ENCODE data around the gene ZNF195.
"Not testable (repeated sequence)": the region's sequence is repeated elsewhere in the genome, so short reads cannot be mapped to it uniquely, and the experiment has no call there.

The ZNF195 gene

DNA sequence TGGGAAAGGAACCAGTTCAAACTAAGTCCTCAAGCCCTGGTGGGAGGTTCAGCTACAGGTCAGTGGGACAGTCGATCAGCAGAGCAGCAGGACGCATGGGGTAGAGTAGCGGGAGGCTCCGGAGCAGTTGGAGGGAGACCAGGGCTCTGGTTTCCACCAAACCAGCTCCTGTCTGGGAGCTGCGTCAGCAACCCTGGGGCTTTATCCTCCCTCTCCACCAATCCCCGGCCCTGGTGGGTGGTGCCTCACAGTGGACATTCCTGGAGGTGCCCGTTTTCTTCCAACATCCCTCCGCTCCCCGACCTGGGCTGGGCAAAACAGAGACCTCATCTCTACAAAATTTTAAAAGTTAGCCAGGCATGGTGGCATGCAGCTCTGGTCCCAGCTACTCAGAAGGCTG lies 32.4 kb downstream of the ZNF195 start:
- FAIRE-seq, result no peak

DNA sequence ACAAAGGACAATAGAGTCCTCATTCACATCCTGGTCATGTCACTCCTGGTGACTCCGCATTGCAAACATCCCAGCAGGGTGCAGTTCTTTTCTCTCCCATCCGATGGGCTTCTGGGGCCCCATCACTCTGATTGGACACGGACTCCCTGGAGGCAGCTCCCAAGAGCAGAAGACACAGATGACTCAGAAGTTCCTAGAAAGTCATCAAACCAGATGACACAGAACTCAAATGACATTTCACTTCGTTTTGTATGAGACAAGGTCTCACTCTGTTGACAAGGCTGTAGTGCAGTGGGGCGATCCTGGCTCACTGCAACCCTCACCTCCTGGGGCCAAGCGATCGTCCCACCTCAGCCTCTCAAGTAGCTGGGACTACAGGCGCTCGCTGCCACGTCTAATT lies 33.2 kb downstream of the ZNF195 start:
- FAIRE-seq, result no peak

DNA sequence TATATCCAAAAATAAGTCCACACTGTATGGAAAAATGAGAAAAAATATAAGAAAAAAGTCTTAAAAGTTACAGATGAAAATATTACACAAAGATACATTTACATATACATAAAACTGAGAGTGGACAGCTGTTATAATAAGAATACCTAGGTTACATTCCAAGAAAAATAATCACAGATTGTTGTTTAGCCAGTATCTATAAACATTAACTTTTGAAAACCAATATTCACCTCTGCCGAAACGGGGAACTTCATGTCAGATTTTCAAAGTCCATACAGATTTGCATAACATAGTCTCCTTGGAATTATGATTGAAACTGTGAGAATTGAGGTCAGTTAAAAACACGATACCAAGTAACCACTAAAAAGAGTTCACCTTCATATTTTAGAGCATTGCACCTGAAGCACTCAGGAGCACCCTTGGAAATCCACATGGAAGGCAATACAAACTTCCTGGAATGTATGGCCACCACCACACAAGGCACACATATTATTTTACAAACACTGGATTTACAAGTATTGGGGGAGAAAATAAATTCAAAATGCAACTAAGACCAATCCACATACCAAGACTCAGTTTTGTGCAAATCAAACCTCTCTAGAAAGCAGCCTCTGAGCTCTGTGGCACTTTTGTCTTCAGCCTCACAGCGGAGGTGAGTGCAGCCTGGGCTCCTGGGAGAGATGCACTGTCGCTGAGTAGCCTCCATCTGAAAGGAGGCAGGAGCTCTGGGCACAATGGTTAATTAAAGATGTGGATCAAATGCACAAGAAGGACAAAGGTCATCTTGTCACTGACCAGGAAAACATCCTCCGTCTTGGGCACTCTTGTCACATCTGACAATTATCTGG lies 34.4 kb downstream of the ZNF195 start:
- FAIRE-seq, result no peak

DNA sequence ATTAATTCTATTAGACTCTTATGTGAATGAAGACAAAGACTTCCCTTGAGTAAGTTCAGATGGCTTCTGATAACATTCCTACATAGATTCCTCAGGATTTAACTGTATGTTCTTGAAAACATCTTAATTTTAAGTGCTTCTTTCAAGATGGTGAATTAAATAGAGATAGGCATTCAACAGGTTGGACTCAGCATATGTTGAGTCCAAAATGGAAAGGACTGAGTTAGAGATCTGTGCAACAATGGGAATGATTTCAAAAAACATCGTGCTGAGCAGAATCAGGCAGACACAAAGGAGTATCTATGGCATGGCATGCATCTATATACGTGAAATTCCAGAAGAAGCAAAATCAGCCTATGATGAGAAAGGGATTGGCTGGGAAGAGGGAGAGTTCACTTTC lies 36.2 kb downstream of the ZNF195 start:
- FAIRE-seq, result no peak

DNA sequence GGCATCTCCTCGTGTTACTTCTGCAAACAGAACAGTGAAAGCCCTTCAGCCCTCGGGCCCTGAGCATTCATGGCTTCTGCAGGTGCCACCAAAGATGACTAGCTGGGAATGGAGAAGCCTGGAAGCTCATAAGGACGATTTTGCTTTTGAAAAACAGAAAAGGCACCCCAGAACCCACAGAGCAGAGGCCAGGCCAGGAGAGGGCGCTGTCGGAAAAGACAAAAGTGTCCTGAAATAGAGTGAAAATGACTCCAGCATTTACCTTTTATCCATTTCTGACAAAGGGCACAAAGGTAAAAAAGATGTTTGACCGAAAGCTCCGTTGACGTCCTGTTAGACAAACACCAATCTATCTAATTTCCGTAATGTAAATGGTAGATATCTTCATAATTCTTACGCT lies 37.6 kb downstream of the ZNF195 start:
- FAIRE-seq, result no peak

DNA sequence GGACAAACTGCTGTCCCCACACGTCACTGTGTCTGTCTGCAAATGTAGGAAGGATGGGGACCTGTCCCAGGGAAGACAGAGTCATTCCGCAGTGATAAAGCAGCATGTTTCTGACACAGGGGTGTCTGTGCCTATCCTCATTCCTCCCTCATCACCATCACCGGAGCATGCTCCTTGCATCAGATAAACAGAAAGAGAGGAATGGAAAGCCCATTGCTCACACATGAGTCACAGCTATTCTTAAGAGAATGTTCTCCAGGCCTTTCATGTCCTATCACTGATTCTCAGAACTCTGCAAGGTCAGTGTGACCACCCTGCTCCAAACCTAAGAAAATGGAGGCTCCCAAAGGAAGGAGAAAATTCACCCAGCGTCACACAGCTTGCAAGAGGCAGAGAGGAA lies 38.9 kb downstream of the ZNF195 start:
- no peak for FAIRE-seq

DNA sequence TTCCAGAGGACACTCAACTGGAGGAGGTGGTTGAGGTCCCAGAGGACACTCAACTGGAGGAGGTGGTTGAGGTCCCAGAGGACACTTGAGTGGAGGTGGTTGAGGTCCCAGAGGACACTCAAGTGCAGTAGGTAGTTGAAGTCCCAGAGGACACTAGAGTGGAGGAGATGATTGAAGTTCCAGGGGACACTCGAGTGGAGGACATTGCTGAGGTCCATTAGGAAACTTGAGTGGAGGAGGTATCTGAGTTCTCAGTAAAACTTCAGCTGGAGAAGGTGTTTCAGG lies 39.7 kb downstream of the ZNF195 start:
- no peak for FAIRE-seq

DNA sequence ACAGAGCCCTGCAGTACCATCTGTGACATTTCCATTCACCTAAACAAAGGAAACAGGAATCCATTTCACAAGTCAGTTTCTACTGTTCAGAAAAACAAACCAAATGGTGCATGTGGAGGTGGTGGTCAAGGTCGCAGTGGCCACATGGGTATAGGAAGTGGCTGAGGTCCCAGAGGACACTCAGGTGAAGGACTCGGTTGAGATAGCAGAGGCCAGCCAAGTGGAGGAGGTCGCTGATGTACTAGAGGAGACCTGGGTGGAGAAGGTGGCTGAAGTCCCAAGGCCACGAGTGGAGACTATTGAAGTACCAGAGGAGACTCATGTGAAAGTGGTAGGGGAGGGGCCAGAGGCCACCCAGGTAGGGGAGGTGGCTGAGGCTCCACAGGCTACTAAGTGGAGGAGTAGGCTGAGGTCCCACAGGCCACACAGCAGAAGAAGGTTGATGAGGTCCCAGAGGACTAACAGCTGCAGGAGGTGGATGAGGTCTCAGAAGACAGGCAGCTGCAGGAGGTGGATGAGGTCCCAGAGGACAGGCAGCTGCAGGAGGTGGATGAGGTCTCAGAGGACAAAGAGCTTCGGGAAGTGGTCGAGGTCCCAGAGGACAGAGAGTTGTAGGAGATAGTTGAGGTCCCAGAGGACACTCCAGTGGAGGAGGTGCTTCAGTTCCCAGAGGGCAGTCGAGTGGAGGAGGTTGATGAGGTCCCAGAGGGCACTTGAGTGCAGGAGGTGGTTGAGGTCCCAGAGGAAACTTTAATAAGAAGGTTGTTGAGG lies 40.2 kb downstream of the ZNF195 start:
- no peak for FAIRE-seq

DNA sequence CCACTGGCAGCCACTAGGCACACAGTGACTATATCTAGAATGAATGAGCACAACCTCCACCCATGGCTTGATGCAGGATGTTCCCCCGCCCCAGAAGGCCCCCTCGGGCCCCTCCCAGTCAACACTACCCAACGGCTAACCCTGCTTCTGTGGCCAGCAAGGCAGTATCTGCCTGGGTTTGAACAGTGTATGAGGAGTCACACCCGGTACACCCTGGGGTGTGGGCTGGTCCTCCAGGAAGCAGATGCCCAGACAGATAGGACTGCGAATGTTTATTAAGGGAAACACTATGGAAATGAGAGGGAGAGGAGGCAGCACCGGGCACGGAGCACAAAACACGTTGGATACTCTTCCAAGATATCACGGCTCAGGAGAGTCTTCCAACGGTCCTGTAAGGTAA lies 42.5 kb downstream of the ZNF195 start:
- FAIRE-seq, result not testable (repeated sequence)

DNA sequence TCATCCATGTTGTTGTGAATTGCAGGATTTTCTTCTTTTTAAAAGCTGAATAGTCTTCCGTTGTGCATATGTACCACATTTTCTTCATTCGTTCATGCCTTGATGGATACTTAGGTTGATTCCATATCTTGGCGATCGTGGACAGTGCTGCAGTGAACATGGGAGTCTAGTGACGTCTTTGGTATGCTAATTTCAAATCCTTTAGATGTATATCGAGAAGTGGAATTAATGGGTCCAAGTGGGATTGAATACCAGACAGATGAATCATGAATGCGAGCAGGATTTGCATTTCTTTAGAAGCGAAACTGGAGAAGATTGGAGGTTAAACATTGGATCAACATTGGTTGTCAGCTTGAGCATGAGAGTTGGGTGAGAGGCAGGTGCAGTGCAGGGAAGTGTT lies 45.8 kb downstream of the ZNF195 start:
- FAIRE-seq, result not testable (repeated sequence)

DNA sequence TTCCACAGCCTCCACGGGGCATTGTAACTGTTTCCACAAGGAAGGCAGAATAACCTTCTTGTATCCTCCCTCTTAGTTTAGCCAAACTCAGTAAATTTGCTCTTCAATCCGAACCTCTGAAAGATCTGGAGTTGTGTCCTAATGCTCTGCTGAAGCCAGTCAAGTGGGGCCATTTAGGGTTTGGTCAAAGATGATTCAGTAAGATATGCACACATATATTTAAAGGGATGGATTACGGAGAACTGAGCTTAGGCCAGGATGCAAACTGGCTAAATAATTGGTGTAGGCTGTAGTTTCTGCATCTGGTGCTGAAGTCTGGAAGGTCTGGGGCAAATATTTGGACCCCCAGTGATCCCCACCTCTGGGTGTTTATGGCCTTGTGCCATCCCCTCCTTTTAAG lies 47.9 kb downstream of the ZNF195 start:
- not testable (repeated sequence) for FAIRE-seq

DNA sequence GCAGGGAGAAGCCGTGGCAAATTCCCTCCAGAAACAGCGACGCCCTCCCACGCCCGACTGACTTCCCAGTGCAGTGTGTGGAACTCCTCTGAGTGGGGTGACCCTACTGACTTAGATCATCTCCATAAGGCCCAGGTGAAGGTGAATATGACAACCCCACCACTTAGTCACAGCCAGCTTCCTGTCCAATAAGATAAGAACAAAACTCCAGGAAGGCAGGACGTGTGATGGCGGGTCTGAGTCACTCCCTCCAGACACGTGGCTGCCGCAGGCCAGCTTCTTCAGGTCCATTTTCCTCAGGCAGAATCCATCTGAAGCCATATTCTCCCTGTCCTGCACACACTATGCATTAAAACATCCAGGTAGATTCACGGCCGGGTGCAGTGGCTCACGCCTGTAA lies 48.9 kb downstream of the ZNF195 start:
- not testable (repeated sequence) for FAIRE-seq

DNA sequence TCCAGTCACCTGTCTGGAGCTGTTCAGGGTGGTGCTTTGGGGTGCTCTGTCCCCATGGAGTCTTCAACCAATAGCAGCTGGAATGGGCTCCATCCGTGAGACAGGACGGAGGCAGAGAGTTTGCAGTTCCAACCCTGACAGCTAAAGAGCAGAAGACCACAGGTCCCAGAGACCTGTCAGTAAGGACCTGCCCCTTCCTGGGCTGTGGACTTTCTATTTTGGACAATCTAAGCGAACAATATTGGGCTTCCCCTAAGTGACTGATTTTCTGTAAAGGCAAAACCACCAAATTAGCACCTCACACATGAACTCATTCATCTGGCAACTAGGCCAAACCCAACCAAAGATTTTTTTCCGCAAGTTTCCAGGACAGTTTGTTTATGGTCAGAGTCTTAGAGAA lies 50.4 kb downstream of the ZNF195 start:
- FAIRE-seq, result not testable (repeated sequence)

DNA sequence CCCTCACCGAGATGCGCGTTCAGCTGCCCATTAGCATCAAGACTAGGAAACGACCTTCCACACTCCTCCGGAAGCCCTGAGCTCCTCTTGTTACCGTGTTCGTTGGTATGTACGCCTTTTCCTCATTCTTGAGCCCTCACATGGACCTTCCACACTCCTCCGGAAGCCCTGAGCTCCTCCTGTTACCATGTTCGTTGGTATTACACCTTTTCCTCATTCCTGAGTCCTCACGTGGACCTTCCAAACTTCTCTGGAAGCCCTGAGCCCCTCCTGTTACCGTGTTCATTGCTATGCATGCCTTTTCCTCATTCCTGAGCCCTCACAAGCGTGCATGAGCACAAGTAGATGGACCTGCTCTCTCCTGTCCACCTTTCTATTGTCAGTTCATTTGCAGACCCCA lies 52.5 kb downstream of the ZNF195 start:
- FAIRE-seq, result not testable (repeated sequence)

DNA sequence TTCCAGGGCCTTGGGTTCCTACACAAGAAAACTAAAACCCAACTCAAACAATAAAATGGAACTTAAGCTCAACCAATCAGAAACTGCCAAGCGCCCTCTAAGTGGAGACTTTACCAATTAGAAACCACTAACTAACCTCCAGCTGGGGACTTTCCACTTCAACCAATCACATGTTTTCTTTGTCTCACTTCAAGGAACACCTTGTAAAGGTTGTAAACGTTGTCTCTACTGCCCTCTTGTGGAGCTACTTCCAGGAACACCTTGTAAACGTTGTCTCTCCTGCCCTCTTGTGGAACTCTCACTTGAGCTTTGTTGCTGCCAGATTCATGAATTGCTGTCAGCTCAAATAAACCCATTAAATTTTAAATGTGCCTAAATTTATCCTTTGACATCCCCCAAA lies 54.2 kb downstream of the ZNF195 start:
- FAIRE-seq, result not testable (repeated sequence)
